Karpas-422 (cell line): ENCODE measurements around the gene ZSWIM3. TPM values are rescaled to one million over a fixed set of nuclear protein-coding genes. Genes with fewer than 3 reads are reported as not detected.
A peak's percentile ranks its signal among the peaks of the same experiment; 100 is the strongest.

ENCODE experiments used
- DNase-seq: peaks from one replicate; pipeline ENCODE4 v3.0.0-alpha.2; 2015
- H2AFZ ChIP-seq: fragments of 200-600 bp; sonication (generic); 2 replicates; pipeline ENCODE4 v1.6.1; 2014; ENCODE audit warnings: antibody characterized with exemption, low read length, mixed read lengths
- H3K27ac ChIP-seq: fragments of 200-600 bp; sonication (generic); 2 replicates; pipeline ENCODE4 v1.5.1; 2014; ENCODE audit warnings: mild to moderate bottlenecking, low read length, moderate library complexity
- H3K27me3 ChIP-seq: fragments of 200-600 bp; sonication (generic); 2 replicates; pipeline ENCODE4 v1.6.1; 2014; ENCODE audit warnings: low read length, mixed read lengths
- H3K36me3 ChIP-seq: fragments of 200-600 bp; sonication (generic); 2 replicates; pipeline ENCODE4 v1.6.1; 2014; ENCODE audit warnings: low read length, mixed read lengths; ENCODE audit not compliant: insufficient read depth
- H3K4me1 ChIP-seq: fragments of 200-600 bp; sonication (generic); 2 replicates; pipeline ENCODE4 v1.6.1; 2014; ENCODE audit warnings: mild to moderate bottlenecking, low read length, mixed read lengths
- H3K4me2 ChIP-seq: fragments of 200-600 bp; sonication (generic); 2 replicates; pipeline ENCODE4 v1.6.1; 2014; ENCODE audit warnings: low read length, low read depth, mild to moderate bottlenecking; ENCODE audit not compliant: poor library complexity, severe bottlenecking
- H3K4me3 ChIP-seq: fragments of 200-600 bp; sonication (generic); 2 replicates; pipeline ENCODE4 v1.5.1; 2014; ENCODE audit warnings: mild to moderate bottlenecking, antibody characterized with exemption, low read length, mixed read lengths
- H3K79me2 ChIP-seq: fragments of 200-600 bp; sonication (generic); 2 replicates; pipeline ENCODE4 v1.6.1; 2014; ENCODE audit warnings: mild to moderate bottlenecking, low read length, mixed read lengths
- H3K9ac ChIP-seq: fragments of 200-600 bp; sonication (generic); 2 replicates; pipeline ENCODE4 v1.6.0; 2014; ENCODE audit warnings: low read length
- H3K9me2 ChIP-seq: fragments of 200-600 bp; sonication (generic), shearing (Covaris generic); replicated peaks from 2 replicates; pipeline ENCODE4 v1.6.0; 2014; ENCODE audit warnings: mild to moderate bottlenecking, low read length, moderate library complexity; ENCODE audit not compliant: insufficient read depth
- H3K9me3 ChIP-seq: fragments of 300-700, 200-600 bp; sonication (generic); 2 replicates; pipeline ENCODE4 v1.6.1; 2014; ENCODE audit warnings: low read length, mixed read lengths
- H4K20me1 ChIP-seq: fragments of 200-600 bp; sonication (generic); 2 replicates; pipeline ENCODE4 v1.6.1; 2014; ENCODE audit warnings: mild to moderate bottlenecking, antibody characterized with exemption, low read length, low read depth; ENCODE audit not compliant: insufficient read depth
- total RNA-seq: library from RNA; depleted of rRNA; stranded (reverse); fragments of >200 nt; shearing (Covaris generic); gene quantifications from 2 replicates; pipeline ENCODE4 v1.2.3, GENCODE V29; 2014; ENCODE audit warnings: low replicate concordance

ZSWIM3 gene
- total RNA-seq, 1 experiment from 2014 or later: 9.9 TPM

DNA sequence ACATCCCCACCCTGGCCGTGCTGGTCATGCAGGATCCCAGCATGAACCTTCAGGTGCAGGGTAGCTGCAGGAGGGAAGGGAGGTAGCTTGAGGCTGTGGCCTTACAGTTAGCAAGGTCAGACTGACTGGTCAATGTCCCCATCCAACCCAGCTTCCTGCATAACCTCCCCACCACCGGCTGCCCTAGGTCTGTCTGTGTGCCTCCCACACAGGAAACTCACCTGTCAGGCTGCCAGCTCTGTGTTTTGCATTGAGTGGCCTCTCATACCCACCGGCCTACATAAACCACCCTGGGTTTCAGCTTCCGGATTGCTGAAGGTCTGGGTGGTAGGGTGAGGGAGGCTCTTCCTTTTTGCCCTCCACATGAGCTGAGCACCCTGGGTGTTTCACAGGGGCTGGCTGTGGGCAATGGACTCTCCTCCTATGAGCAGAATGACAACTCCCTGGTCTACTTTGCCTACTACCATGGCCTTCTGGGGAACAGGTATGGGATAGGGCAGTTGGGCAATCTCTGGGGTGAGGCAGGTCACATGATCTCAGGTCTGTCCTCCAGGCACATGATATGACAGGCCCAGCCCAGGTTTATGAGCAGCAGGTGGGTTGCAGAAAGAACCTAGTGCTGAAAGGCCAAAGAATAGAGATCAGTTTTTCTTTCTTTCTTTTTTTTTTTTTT lies 35.5 kb downstream of the ZSWIM3 start:
- Histone ChIP-seq H3K27me3 (no peaks in the 10 kb centered on the region), H3K9me3 (no peaks in the 10 kb centered on the region), H3K4me2 (peak overlapping the region; percentile 2), H3K4me1 (peaks cover 34% of the 10 kb centered on the region), H3K79me2 (peaks cover 17% of the 10 kb centered on the region), H3K9me2 (no peaks in the 10 kb centered on the region), H4K20me1 (no peaks in the 10 kb centered on the region), H3K4me3 (no peak overlapping the region), H2AFZ (no peak overlapping the region), H3K9ac (no peak overlapping the region), H3K36me3 (peaks cover 11% of the 10 kb centered on the region; the same call in 1 of the 2 replicates), H3K27ac (no peak overlapping the region)
- no peak for DNase-seq

DNA sequence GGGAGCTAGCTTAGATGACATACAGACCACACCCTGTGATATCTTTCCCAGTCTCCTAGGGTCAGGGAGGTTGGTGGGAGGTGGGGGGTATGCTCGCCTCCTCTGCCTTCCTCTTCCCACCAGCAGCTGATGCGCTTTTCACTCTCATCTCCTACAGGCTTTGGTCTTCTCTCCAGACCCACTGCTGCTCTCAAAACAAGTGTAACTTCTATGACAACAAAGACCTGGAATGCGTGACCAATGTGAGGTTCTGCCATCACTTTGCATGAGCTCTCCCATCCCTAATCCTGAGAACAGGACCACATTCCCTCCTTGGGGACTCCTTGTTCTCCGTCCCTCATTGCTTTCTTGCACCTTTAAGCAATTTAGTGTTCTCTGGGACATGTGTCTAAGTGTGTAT lies 36.4 kb downstream of the ZSWIM3 start:
- Histone ChIP-seq H3K27ac (no peak overlapping the region), H3K4me2 (no peak overlapping the region)

DNA sequence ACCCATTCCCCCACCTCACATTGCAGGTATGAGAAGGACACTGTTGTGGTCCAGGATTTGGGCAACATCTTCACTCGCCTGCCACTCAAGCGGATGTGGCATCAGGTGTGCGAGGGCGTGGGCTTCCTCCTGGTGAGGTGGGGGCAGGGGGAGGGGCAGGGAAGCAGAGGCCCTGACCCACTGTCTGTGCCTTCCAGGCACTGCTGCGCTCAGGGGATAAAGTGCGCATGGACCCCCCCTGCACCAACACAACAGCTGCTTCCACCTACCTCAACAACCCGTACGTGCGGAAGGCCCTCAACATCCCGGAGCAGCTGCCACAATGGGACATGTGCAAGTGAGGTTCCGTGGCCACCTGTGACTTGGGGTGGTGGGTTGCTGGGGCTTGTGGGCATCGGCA lies 37.4 kb downstream of the ZSWIM3 start:
- no peak overlapping the region for H3K4me3 ChIP-seq
- H3K9me3 ChIP-seq: no peaks in the 10 kb centered on the region
- H2AFZ ChIP-seq: no peak overlapping the region
- H3K4me2 ChIP-seq: no peak overlapping the region
- no peak for DNase-seq
- H3K9me2 ChIP-seq: no peaks in the 10 kb centered on the region
- peaks cover 27% of the 10 kb centered on the region for H3K4me1 ChIP-seq
- peaks cover 11% of the 10 kb centered on the region; the same call in 1 of the 2 replicates for H3K36me3 ChIP-seq
- H3K27me3 ChIP-seq: no peaks in the 10 kb centered on the region
- no peak overlapping the region for H3K9ac ChIP-seq
- no peak overlapping the region for H3K27ac ChIP-seq
- H4K20me1 ChIP-seq: no peaks in the 10 kb centered on the region
- peaks cover 17% of the 10 kb centered on the region for H3K79me2 ChIP-seq

More for the DNA sequence above, 36.4 kb downstream of the ZSWIM3 start:
- Histone ChIP-seq H3K9me2 (no peaks in the 10 kb centered on the region), H3K79me2 (peaks cover 17% of the 10 kb centered on the region), H3K27me3 (no peaks in the 10 kb centered on the region), H3K4me3 (no peak overlapping the region), H3K4me1 (peaks cover 30% of the 10 kb centered on the region), H2AFZ (no peak overlapping the region), H4K20me1 (no peaks in the 10 kb centered on the region), H3K9ac (no peak overlapping the region), H3K36me3 (peaks cover 11% of the 10 kb centered on the region; the same call in 1 of the 2 replicates), H3K9me3 (no peaks in the 10 kb centered on the region)
- no peak for DNase-seq

DNA sequence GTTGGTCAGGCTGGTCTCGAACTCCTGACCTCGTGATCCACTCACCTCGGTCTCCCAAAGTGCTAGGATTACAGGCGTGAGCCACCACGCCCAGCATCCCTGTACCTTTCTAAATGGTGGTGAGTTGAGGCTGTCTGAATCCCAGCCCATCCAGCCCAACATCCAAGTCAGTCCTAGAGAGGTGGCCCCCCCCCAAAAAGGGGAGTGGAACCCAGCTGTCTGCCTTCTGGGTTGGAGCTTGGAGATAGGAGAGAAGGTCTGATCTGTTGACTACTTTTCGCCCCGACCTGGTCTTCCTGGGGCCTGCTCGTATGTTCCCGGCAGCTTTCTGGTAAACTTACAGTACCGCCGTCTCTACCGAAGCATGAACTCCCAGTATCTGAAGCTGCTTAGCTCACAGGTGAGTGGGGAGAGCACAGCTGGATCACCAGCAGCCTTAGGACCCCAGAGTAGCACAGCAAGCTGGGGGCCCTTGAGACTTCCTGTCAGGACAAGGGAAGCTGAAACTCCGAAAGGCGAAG lies 39.3 kb downstream of the ZSWIM3 start:
- no peak for DNase-seq
- no peaks in the 10 kb centered on the region for H3K27me3 ChIP-seq
- no peaks in the 10 kb centered on the region for H4K20me1 ChIP-seq
- no peaks in the 10 kb centered on the region for H3K9me2 ChIP-seq
- H3K4me3 ChIP-seq: no peak overlapping the region
- H3K79me2 ChIP-seq: peaks cover 5% of the 10 kb centered on the region
- H3K4me2 ChIP-seq: no peak overlapping the region
- H2AFZ ChIP-seq: no peak overlapping the region
- H3K9ac ChIP-seq: no peak overlapping the region
- H3K4me1 ChIP-seq: peaks cover 28% of the 10 kb centered on the region
- no peaks in the 10 kb centered on the region for H3K9me3 ChIP-seq
- no peak overlapping the region for H3K27ac ChIP-seq
- peaks cover 11% of the 10 kb centered on the region; the same call in 1 of the 2 replicates for H3K36me3 ChIP-seq

DNA sequence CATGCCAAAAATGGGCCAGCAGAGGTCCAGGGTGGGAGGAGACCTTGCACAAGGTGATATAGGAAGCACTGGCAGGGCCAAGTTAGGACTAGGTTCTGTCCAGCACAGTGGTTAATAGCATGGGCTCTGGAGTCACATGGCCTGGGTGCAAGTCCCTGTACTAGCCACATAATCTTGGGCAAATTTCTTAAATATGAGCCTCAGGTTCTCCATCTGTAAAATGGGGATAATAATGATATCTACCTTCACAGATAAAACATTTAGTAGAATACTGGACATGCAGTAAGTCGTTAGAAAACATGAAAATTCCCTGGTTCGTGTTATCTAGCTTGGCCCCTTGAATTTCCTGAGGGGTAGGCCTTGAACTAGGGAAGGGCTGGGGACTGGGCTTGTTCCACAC lies 39.9 kb downstream of the ZSWIM3 start:
- H3K4me3 ChIP-seq: no peak overlapping the region
- no peaks in the 10 kb centered on the region for H3K27me3 ChIP-seq
- no peak overlapping the region for H3K4me2 ChIP-seq
- no peak overlapping the region for H2AFZ ChIP-seq
- no peaks in the 10 kb centered on the region for H3K9me2 ChIP-seq
- no peak overlapping the region for H3K9ac ChIP-seq
- H3K9me3 ChIP-seq: no peaks in the 10 kb centered on the region
- H3K79me2 ChIP-seq: no peaks in the 10 kb centered on the region
- H3K27ac ChIP-seq: no peak overlapping the region
- DNase-seq: no peak
- peaks cover 11% of the 10 kb centered on the region; the same call in 1 of the 2 replicates for H3K36me3 ChIP-seq
- peaks cover 28% of the 10 kb centered on the region for H3K4me1 ChIP-seq
- no peaks in the 10 kb centered on the region for H4K20me1 ChIP-seq

DNA sequence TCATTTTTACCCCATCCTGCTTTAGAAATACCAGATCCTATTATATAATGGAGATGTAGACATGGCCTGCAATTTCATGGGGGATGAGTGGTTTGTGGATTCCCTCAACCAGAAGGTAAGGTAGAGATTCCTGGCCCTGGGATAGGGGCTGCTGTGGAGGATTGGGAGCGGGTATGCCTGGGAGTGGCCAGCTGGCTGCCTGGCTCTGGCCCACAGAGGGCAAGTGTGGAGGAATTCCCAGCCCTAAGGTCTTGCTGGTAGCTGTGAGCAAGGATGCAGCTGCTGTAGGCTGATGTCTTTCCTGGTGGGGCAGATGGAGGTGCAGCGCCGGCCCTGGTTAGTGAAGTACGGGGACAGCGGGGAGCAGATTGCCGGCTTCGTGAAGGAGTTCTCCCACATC lies 40.3 kb downstream of the ZSWIM3 start:
- H2AFZ ChIP-seq: no peak overlapping the region
- H3K79me2 ChIP-seq: no peaks in the 10 kb centered on the region
- H3K4me3 ChIP-seq: no peak overlapping the region
- H3K4me1 ChIP-seq: peaks cover 28% of the 10 kb centered on the region
- no peaks in the 10 kb centered on the region for H3K27me3 ChIP-seq
- H3K9me3 ChIP-seq: no peaks in the 10 kb centered on the region
- no peak overlapping the region for H3K27ac ChIP-seq
- H3K9ac ChIP-seq: no peak overlapping the region
- H3K9me2 ChIP-seq: no peaks in the 10 kb centered on the region
- H3K36me3 ChIP-seq: peaks cover 11% of the 10 kb centered on the region; the same call in 1 of the 2 replicates
- no peak overlapping the region for H3K4me2 ChIP-seq
- DNase-seq: no peak
- H4K20me1 ChIP-seq: no peaks in the 10 kb centered on the region

DNA sequence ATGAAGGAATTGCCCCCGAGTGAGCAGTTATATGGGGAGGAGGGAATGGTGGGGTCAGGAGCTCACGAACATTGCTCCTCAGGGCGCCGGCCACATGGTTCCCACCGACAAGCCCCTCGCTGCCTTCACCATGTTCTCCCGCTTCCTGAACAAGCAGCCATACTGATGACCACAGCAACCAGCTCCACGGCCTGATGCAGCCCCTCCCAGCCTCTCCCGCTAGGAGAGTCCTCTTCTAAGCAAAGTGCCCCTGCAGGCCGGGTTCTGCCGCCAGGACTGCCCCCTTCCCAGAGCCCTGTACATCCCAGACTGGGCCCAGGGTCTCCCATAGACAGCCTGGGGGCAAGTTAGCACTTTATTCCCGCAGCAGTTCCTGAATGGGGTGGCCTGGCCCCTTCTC lies 40.9 kb downstream of the ZSWIM3 start:
- DNase-seq: no peak
- Histone ChIP-seq H3K27ac (no peak overlapping the region), H3K9me2 (no peaks in the 10 kb centered on the region), H3K79me2 (no peaks in the 10 kb centered on the region), H2AFZ (no peak overlapping the region), H3K4me3 (no peak overlapping the region), H4K20me1 (no peaks in the 10 kb centered on the region), H3K36me3 (peaks cover 11% of the 10 kb centered on the region; the same call in 1 of the 2 replicates), H3K4me1 (peaks cover 29% of the 10 kb centered on the region), H3K27me3 (no peaks in the 10 kb centered on the region), H3K9ac (no peak overlapping the region), H3K4me2 (no peak overlapping the region), H3K9me3 (no peaks in the 10 kb centered on the region)

DNA sequence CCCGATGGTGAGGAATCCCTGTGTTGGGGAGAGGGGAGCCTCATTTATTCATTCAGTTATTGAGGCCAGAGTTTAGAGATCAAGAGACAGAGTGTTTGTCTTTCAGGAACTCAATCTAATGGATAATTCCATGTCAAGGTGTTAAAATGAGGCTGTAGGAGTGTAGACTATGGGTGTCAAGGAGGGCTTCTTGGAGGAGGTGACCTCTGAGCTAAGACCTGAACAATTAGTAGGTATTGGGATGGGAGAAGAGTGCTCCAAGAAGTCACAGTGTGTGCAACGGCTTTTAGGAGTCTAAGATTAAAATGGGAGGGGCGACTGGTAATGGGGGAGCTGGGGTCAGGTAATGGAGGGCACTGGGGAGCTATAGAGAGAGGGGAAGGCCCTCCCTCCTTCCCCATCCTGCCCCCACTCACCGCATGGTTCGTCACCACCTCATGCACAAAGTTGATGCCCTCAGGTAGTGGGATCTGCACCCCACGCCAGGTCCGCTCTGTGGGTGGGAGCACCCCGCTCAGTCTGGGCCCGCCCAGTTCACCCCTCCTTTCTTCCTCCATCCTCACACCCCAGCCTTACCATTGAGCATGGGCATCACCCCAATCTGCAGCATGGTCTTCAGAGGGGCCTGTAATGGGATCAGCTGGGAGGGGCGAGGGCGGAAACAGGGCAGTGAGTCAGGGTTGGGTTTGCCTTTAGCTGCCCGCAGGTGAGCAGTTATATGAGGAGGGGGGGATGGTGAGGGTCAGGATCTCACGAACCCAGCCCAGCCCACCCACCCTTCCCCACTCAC lies 41.8 kb downstream of the ZSWIM3 start:
- H3K27ac ChIP-seq: no peak overlapping the region
- H2AFZ ChIP-seq: no peak overlapping the region
- H3K4me3 ChIP-seq: no peak overlapping the region
- H3K27me3 ChIP-seq: no peaks in the 10 kb centered on the region
- no peaks in the 10 kb centered on the region for H3K79me2 ChIP-seq
- H3K9me2 ChIP-seq: no peaks in the 10 kb centered on the region
- H4K20me1 ChIP-seq: no peaks in the 10 kb centered on the region
- no peaks in the 10 kb centered on the region for H3K9me3 ChIP-seq
- no peak overlapping the region for H3K4me2 ChIP-seq
- DNase-seq: no peak
- peaks cover 39% of the 10 kb centered on the region for H3K4me1 ChIP-seq
- H3K9ac ChIP-seq: no peak overlapping the region
- peaks cover 6% of the 10 kb centered on the region; the same call in 1 of the 2 replicates for H3K36me3 ChIP-seq
